GM18520 (cell line): ENCODE results near the gene RBM33.

Experiments used
- ATAC-seq: cut with Tn5 transposase; IDR thresholded peaks from one replicate; pipeline ENCODE4 v1.9.1; 2021; ENCODE audit not compliant: unreplicated experiment

Gene RBM33

DNA sequence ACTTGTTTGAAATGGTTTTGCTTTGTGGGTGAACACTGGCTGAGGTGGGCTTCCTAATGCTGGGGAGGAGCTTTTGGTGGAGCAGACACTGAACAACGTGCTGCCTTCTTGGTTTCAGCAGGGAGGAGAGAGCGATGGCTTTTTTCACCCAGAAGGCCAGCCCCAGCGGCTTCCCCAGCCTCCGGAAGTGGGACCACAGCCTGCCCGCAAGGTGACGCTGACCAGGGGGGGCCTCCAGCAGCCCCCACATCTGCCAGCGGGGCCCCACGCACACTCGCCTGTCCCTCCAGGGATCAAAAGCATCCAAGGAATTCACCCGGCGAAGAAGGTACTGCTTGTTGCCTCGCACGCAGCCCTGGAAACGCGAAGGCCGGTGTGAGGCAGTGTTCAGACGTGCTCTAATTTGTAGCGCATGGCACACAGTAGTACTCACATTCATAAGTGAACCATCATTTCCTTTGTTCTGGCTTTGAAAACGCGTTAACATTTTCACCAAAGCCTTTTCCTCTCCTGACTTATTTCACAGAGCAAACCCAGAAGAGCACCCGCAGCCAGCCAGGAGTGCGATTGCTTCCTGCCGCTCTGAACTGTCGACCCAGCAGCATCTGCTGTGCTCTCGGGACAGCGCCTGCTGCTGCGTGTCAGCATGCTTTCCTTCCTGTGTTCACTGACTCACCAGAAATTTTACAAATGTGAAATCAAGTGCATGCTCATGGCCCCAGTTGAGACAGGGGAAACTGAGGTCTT is 119.4 kb downstream of the RBM33 start:
- no peak for ATAC-seq

DNA sequence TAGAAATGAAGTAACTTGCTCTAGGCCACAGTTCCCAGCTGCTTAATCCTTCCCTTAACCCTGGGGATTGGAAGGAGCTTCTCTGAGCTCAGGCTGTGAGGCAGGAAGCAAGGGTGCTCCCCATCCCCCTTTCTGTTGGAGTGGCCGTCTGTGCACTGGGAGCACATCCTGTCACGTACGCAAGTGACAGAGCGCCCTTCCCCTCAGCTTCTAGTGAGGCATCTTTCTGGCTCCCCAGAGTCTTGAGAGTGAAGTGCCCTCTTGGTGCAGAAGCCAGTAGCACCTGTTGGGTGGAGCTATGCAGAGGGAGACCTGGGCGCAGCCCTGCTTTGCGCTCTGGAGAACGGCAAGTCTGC is 120.0 kb downstream of the RBM33 start:
- no peak for ATAC-seq

DNA sequence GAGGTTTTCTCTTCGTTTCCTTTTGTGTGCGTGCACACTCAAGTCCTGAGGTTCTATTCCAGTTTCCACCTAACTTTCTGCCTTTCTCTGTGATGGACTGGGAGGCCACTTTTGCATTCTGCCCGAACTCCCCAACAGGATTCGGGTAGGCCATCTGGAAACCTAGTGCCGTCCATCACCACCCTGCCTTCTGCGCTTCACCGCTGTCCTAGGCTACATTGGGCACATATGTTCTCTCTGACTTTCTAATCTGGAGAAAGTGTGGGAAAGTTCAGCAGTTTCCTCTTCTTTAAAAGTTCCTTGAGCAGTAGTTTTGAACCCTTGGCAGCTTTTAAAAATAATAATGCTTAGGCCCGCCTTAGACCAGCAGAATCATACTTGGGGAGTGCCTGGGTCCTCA is 121.0 kb downstream of the RBM33 start:
- ATAC-seq, result no peak

DNA sequence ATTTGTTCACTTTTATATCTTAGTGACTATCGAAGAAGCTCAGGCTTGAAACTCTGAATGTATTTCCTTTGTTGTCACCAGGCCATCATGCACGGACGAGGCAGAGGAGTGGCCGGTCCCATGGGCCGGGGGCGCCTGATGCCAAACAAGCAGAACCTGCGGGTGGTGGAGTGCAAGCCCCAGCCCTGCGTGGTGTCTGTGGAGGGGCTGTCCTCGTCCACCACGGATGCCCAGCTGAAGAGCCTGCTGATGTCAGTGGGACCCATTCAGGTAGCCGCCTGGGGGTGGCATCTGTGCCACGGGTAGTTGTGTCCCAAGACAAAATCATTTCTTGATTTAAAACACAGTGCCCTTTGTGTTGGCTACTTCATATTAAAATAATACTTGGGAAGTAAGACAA is 121.9 kb downstream of the RBM33 start:
- no peak for ATAC-seq

DNA sequence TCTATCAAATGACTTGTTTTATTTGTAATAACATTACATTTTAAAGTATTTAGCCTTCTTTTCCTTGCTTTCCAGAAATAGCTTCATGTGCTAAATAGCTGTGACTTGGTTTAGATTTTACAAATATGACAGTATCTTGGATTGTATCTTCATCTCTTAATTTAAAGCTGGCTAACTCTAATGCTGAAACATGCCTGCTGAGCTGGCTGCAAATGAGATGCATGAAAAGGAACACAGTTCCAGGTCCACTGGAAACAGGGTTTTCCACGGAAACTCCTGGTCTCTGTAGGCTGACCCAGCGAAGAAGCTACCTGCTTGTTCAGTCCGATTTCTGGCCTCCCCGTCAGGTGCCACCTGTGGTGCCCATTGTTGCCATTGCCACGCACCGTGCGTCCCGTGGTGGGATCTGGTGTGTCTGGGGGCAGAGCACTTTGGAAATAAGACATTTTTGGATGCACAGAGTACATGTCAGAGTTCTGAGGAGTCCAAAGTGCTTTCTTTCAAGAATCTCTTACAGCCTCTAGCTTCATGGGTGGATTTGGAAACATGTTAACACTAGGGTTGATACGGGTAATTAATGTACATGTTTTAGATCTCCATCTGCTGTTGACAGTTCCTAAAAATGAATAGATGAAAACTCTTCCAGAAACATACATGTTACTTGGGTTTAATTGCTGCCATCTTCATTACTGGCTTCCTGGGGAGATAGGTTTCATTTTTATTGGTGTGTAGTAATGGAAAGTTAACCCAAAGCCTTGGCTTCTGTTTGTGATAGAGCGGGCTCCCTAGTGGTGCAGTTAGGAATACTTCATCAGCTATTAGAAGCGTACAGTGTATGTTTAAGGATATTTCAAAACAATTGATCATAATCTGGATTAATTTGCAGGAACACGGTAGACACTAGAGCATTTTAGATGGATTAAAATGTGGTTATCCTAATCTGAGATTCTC is 122.8 kb downstream of the RBM33 start:
- no peak for ATAC-seq

DNA sequence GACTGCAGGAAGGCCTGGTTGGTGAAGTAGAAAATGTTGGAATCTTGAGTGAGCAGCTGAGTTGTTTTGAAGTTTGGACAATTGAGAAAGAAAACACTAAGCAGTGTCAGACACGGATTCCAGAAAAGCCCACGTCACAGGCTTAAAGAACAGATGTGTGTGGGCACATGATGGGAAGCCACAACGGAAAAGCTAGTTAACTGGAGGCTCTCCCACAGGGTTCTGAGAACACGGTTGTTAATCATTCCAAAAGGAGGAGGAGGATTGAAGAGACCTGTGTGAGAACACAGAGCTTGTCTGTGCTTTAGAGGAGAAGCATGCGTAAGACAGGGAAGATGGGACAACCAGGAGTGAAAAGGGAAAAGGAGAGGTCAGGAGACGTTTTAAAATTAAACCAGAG is 125.2 kb downstream of the RBM33 start:
- ATAC-seq, result no peak

DNA sequence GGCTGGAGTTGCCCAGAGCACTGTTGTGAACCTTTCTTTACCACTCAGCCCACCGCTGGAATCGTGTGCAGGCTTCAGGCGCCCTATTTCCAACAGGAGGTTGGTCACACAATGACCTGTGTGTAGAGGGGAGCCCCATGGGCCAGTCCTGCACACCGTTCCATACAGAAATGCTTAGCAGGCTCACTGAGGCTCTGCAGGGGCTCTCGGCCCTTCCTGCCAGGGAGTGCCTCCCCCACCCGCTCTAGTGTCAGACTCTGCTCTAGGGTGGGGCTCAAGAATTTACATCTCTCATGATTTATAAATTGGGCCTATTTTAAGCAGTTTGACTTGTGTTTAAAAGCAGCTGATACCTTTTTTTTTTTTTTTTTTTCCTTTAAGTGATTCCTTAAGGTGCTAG is 125.8 kb downstream of the RBM33 start:
- ATAC-seq, result no peak

DNA sequence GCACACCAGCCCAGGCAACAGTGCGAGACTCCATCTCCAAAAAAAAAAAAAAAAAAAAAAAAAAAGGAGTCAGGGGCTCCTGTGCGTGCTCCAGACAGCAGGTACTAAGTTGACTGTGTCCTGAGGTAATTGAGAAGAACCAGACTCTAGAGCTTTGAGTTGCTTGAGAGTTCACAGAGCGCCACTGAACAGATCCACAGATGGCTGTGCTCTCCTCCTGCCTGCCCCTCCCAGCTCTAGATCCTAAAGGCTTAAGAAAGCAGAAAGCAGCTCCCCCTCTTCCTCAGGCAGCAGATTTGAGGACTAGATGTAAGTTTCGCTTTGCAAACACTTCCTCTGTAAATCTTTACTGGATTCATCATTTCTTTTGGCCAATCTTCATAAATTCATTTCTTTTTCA is 129.1 kb downstream of the RBM33 start:
- ATAC-seq, result no peak

DNA sequence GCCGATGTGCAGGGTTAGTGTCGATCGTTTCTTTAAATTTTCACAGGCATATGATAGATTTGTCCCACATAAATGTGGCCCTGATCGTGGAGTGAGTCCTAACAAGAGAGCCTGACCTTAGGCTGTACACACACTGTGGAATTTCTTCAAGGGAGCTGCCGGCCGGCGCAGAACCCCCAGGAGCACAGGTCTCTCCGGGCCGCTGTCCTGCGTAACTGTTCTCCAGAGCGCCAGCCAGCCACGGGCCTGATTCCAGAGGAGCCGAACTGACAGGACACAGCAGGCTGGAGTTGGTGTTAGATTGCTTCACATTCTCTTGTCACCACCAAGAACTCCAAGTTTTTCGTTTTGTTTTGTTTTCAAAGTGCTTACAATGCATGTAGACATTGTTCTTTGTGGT is 130.5 kb downstream of the RBM33 start:
- ATAC-seq, result no peak

DNA sequence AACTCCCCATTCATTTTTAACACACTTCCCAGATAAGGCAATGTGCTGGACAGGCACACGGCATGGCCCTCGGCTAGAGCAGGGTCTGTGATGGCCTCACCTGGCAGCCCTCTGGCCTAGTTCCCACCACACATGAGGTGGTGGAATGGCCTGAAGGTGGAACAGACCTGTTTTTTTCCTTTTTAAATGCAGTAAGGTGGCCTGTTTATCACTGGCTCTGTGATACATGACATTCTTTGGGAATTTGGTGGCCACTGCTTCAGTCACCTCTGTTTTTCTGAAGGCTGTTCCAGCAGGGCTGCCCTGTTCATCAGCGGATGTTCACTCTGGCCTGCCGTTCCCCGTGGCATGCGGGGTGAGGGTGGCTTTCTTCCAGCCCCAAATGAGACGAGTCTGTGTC is 131.2 kb downstream of the RBM33 start:
- ATAC-seq, result no peak

DNA sequence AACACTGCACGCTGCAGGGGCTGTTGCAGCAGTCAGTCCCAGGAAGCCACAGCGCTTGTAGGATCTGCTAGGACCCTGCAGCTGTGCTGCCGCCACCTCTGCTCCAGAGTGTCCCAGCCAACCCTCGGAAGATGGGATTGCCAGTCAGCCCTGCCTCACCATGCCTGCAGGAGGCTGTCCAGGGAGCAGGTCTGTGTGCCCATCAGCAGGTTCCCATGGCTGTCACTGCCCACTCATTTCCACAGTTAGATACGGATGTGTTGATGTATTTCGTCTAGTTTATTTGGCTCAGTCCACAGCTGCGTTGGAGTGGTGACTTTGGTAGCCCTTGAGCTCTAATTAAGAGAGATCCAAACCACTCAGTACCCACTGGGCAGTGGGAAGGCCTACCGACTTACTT is 132.1 kb downstream of the RBM33 start:
- ATAC-seq, result no peak

DNA sequence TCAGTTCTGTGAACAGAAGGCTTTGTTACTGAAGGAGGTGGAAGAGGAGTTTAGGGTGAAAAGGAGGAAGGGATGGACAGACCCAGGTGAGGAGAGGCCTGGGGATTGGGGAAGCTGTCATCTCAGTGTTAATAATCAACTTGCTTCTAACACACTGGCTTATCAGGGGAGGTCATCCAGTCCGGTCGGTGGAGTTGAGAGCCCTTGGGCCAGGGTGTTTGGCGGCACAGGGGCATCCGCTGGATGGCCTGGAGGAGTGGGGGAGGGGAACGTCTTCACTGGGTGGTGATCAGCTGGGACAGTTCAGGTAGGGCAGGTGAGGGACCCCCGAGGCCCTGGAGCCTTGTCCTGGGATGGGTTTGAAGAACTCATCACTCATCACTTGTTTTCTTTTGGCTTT is 133.9 kb downstream of the RBM33 start:
- no peak for ATAC-seq

DNA sequence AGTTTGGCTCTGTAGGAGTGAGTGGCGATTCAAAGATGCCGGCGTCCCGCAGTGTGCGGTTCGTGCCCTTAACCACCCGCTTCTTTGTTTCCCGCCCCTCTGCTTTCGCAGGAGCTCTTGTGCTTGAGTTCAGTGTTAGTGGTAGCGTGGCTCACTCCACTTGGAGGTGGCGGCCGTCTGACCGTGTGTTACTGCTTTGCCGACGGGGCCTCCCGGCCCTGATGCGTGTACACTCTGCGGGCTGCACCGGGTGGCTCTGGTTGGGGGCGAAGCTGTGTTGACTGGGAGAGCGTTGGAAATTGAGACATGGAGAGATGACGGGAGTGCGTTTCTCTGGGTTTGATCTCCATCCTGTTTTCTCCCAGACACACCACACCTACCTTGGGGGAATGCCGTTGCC is 136.4 kb downstream of the RBM33 start:
- ATAC-seq, result no peak

DNA sequence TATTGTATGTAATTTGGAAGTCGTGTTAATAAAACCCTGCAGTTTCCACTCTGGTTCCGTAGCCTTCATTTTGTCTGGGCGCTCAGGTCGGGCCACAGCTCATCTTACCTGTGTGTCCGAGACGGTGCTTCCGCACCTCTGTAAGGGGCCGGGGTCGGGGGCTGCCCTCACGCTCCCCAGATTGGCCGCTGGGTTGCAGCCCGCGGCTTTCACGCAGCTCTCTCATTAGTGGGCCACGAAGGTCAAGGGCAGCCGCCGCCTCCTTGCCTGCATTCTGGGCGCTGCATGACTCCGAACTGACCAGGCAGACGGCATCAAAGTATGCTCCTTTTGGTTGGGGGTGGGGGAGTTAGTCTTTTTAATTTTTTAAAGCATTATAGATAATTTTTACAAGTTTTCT is 137.0 kb downstream of the RBM33 start:
- ATAC-seq, result no peak

DNA sequence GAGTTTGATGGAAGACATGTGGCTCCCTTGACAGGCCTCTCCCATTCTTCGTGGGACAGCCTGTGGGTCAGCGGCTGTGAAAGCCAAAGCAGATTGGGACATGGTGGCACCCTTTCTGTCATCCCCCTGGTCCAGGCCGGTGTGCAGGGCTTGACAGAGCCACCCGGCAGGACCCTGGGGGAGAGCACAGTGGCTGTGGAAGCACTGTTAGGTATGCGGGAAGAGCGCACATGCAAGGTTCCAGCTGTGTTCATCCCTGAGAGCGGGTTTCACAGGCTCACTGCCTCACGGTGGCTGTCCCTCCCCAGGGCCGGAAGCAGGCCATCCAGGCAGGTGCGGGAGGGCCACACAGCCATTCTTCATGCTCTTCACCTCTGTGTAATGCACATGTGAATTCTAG is 138.0 kb downstream of the RBM33 start:
- ATAC-seq, result no peak

DNA sequence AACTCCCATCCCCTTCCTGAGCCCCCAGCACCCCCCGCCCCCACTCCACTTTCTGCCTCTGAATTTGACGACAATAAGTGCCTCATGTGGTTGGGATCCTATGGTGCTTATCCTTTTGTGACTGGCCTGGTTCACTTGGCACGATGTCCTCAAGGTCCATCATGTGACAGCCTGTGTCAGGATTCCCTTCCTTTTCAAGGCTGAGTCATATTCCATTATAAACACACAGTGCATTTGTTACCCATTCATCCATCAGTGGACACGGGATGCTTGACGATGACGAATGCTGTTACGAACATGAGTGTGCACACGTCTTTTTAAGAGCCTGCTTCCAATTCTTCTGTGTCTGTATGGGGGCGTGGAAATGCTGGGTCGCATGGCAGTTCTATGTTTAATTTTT is 141.1 kb downstream of the RBM33 start:
- ATAC-seq, result no peak

DNA sequence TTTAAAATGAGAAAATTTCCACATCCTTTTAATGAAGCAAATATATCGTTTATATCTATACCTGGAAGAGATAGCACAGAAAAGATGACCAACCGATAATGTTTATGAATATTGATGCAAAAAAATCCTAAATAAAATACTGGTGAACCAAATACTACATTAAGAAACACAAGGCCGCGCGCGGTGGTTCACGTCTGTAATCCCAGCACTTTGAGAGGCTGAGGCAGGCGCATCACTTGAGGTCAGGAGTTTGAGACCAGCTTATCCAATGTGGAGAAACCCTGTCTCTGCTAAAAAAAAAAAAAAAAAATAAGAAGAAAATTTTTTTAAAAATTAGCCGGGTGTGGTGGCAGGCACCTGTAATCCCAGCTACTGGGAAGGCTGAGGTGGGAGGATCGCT is 142.0 kb downstream of the RBM33 start:
- ATAC-seq, result no peak

DNA sequence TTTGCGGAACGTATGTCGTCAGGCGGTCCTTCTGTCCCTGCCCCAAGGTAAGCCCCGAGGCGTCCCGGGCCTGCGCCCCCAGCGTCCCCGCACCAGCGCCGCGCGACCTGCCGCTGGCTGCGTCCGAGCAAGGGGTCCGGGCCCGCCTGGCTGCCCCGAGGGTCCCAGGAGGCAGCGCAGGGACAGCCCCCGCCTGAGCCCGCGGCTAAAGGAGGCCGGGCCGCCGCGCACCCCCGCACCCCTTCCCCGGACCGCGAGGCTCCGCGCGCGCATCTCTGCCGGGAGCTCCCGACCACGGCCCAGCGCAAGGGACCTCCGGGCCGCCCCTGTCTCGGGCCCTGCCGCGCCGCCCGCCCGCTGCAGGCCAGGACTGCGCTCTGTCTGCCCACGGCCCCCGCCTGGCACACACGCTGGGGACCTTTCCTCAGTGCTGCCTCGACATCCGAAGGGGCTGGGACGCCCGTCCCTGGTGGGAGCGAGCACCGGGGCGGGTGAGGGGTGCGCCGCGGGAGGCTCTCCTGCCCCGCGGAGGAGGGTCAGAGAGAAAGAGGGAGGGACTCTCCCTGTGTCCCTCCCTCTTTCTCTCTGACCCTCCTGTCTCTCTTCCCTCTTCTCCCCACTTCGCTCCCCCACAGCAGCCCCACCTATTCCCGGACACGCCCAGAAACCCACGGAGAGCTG is 142.8 kb downstream of the RBM33 start:
- no peak for ATAC-seq

DNA sequence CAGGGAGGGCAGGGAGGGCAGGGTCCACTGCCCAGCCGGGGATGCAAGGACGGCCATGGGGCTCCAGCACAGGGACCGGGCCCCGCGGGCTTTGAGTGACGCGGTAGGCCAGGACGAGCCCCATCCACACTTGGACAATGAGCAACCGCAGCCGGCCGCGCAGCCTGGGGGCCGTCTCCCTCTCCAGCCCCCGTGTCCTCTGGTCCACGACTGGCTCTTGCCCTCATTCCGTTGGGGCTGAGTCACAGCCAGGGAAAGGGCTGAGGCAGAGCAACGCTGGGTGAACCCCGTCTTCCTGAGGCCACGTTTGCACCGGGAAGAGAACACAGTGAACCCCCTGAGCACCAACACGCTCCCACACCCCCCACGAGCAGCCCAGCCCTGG is 144.1 kb downstream of the RBM33 start:
- ATAC-seq, result no peak

DNA sequence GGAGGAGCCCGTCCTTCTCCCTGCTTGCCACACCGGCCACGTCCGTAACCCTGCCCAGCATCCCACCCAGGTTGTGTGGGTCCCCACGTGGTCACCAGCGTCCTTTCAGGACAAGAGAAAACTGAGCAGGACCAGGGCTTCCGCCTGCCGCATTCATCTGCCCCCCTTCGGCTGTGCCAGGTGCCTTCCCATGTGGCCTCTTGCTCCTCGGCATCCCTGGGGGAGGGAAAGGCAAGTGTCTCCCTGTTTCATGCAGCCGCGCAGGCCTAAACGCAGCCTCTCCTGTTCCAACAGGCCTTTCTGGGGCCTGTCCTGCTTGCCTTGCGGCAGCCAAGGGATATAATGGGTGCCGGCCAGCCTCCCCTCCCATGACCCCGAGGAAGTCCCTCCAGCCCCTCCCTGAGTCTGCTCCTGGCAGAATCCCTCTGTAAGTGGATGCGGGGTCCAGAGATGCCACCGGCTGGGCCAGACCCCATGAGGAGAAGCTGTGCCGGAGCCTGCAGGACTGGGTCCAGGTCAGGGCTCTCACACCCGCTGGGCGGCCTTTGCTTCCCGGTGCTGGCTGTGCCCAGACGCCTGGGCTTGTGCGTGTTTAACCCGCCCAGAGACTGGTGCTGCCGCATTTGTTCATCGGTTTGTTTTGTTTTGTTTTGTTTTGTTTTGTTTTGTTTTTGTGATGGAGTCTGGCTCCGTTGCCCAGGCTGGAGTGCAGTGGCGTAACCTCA is 144.7 kb downstream of the RBM33 start:
- ATAC-seq, result no peak

DNA sequence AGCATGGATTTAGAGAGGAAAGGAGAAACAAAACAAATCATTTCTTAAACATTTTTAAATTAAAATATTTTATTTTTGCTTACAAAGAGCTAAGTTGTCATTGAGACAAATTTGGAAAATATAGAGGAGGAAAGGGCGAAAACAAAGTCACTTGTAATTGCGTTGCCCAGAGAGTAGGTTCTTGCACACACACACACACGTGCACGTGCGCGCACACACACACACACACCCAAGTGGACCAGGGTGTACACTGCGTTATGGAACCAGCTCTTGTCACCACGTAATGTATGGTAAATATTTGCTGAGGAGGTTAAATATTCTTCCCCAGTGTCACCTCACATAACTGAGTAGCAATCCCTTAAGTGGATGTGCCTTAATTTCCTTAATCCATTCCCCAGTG is 146.2 kb downstream of the RBM33 start:
- ATAC-seq, result no peak
